ENCODE data around the gene SAPCD1.
A peak's percentile ranks its signal among the peaks of the same experiment; 100 is the strongest.
"Not testable (repeated sequence)": the region's sequence is repeated elsewhere in the genome, so short reads cannot be mapped to it uniquely, and the experiment has no call there.

SAPCD1 gene

DNA sequence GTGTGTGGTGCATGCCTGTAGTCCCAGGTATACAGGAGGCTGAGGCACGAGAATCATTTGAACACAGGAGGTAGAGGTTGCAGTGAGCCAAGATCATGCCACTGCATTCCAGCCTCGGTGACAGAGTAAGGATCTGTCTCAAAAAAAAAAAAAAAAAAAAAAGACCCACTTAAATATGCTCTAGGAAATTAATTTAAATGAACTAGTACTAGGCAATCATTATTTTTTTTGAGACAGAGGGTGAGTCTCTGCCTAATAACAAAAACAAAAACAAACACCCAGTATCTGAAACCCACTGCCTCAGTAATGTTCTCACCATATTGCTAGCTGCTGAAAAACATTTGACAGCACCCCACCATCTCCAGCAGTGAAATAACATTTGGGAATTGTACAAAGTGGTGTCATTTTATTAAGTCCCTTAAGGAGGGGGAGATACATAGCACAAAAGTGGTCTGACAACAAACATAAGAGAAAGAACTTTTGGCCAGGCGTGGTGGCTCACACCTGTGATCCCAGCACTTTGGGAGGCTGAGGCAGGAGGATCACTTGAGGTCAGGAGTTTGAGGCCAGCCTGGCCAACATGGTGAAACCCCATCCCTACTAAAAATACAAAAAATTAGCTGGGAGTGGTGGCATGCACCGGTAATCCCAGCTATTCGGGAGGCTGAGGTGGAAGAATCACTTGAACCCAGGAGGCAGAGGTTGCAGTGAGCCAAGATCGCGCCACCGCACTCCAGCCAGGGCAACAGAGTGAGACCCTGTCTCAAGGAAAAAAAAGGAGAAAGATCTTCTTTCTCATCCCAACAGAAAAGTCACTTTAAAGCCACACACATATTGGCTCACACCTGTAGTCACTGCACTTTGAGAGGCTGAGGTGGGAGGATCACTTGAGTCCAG is 38.8 kb downstream of the SAPCD1 start:
- DNase-seq (ENCODE audit: low spot score) = not testable (repeated sequence)

DNA sequence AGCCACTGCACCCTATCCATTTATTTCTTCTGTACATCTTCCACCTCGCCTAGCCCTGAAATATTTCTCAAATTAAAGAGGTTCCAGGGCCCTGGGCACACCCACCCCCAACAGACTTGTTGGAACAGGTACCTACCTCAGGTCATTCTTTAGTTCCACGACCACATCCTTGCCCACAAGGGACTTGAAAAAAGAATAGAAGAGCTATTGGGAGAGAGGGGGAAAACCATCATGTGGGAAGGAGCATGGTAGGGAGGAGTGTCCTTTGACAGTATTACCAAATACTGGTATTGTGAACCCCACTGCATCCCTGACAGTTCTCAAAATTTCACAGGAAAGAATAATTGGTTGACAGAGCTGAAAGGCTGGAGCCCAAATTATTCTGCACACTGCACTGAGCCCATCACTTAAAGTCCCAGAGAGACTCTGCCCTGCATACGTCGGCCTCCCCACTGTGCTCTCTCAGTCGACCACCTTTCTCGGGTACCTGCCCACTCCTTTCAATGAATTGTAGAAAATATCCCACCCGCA is 43.5 kb downstream of the SAPCD1 start:
- no peak for DNase-seq (ENCODE audit: low spot score)

DNA sequence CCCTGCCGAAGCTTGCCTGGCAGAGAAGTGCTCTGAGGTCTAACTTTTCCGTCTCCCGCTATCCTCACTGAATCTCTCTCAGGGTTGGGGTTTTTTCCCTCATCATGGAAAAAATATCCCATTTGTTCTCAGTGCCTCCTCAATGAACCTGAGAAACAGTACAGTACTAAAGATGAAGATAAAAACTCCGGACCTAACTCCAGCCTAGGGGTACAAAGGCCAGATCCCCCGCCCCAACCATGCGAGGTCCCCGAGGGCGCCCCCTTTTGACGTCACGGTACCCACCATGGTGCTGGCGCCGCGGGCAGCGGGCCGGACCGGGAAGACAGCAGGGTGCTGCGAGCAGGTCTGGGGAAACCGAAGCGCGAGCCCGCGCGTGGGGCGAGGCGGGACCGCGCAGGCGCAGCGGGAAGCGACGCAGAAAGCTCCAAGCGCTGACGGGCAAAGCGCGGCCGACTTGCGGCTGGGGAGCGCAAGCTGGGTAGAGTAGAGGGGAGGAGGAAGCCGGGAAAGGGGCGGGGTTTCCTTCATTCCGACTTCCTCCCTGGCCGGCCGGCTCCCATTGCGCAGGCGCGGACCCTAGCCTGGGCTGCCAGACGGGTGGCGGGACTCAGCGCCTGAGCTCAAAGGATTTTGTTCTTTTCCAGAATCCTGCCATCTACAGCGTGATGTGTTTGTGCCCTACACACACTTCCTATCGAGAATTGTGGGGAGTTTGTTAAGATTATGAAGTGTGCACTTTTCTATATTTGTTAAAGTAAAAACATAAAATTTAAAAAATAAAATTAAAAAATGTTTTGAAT is 44.2 kb downstream of the SAPCD1 start, which contains the start of gene LSM2:
Gene LSM2, minus strand, starts transcription at position 497 of the 803 bp plus-strand sequence. Its CDS starts 209 bp downstream, at position 288.
- peak; percentile 98 for DNase-seq (ENCODE audit: low spot score)

DNA sequence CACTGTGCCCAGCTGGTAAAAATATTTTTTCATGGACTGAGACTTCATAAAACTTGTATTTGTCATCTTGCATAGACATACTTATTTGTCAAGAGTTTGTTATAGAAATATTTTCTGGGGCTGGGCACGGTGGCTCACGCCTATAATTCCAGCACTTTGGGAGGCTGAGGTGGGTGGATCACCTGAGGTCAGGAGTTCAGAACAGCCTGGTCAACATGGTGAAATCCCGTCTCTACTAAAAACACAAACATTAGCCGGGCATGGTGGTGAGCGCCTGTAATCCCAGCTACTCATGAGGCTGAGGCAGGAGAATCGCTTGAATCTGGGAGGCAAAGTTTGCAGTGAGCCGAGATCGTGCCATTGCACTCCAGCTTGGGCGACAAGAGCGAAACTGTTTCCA is 46.1 kb downstream of the SAPCD1 start:
- DNase-seq (ENCODE audit: low spot score) = not testable (repeated sequence)

DNA sequence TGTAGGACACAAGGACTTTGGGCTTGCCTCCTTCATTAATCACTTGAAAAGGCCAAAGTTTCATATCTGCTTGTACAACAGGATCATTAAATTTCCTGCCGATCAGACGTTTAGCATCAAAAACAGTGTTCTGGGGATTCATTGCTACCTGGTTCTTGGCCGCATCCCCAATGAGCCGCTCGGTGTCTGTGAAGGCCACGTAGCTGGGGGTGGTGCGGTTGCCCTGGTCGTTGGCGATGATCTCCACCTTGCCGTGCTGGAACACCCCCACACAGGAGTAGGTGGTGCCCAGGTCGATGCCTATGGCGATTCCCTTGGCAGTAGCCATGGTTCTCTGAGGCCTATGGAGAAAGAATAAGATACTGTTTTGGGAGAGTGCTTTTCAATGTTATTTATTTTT is 49.2 kb downstream of the SAPCD1 start:
- DNase-seq (ENCODE audit: low spot score) = no peak

DNA sequence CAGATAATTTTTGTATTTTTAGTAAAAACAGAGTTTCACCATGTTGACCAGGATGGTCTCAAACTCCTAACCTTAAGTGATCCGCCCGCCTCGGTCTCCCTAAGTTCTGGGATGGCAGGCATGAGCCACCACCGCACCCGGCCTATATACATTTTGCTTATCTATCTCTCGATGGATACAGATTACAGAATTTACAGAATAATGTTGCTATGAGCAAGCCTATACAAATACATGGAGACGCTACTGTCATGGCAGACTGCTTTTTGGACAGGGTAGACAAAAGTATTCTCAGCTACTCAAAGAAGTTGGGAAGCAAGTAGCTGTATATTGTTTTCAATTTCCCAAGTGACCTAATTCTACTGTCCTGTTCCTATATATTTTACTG is 51.0 kb downstream of the SAPCD1 start:
- no peak for DNase-seq (ENCODE audit: low spot score)
